Liver (tissue), 9 donors: Measurements from ENCODE around the gene ABHD18. TPM values are rescaled to one million over a fixed set of nuclear protein-coding genes. Genes with fewer than 3 reads are reported as not detected.

ENCODE experiments used
- DNase-seq: peaks from one replicate; pipeline ENCODE4 v3.0.0-alpha.2; 2017; ENCODE audit warnings: low spot score
- H3K27ac ChIP-seq, 2 donors: one replicate each; pipeline ENCODE4 v1.7.0; 2013; ENCODE audit warnings: inconsistent platforms in 2 of 2, low read length in 2 of 2, control low read depth in 1 of 2, low read depth in 1 of 2, mild to moderate bottlenecking in 1 of 2
- H3K27me3 ChIP-seq, 4 donors: one replicate each; pipeline versions ENCODE4 v1.6.1 to v1.7.0; 2013; ENCODE audit warnings: low read length in 3 of 4, inconsistent platforms in 1 of 4, mild to moderate bottlenecking in 1 of 4, moderate library complexity in 1 of 4; ENCODE audit not compliant: control insufficient read depth in 4 of 4, insufficient read depth in 4 of 4
- H3K36me3 ChIP-seq, 4 donors: one replicate each; pipeline versions ENCODE4 v1.6.1 to v1.7.0; 2013; ENCODE audit warnings: low read length in 3 of 4, mild to moderate bottlenecking in 3 of 4, low read depth in 1 of 4, moderate library complexity in 1 of 4; ENCODE audit not compliant: control insufficient read depth in 4 of 4, insufficient read depth in 3 of 4
- H3K4me1 ChIP-seq, 4 donors: one replicate each; pipeline versions ENCODE4 v1.6.1 to v1.7.0; 2013; ENCODE audit warnings: low read length in 3 of 4, mild to moderate bottlenecking in 3 of 4, moderate library complexity in 1 of 4; ENCODE audit not compliant: control insufficient read depth in 4 of 4, insufficient read depth in 4 of 4
- H3K4me3 ChIP-seq, 3 donors: one replicate each; pipeline versions ENCODE4 v1.6.1 to v1.7.0; 2013; ENCODE audit warnings: low read length in 3 of 3, control low read depth in 1 of 3, low read depth in 1 of 3, mild to moderate bottlenecking in 1 of 3
- H3K9ac ChIP-seq, 2 donors: one replicate each; pipeline ENCODE4 v1.7.0; 2013; ENCODE audit warnings: low read length in 2 of 2, mild to moderate bottlenecking in 2 of 2, moderate library complexity in 2 of 2, control low read depth in 1 of 2, low read depth in 1 of 2
- H3K9me3 ChIP-seq, 4 donors: one replicate each; pipeline versions ENCODE4 v1.6.1 to v1.7.0; 2013; ENCODE audit warnings: low read length in 3 of 4; ENCODE audit not compliant: control insufficient read depth in 4 of 4
- EGR1 ChIP-seq, 2 donors: IDR thresholded peaks; 2 replicates each; pipeline ENCODE4 v1.6.1; 2016 to 2018; ENCODE audit warnings: antibody characterized with exemption in 2 of 2, low read depth in 2 of 2
- FOXA1 ChIP-seq: IDR thresholded peaks from 2 replicates; pipeline ENCODE4 v1.6.1; 2016; ENCODE audit warnings: antibody characterized with exemption
- FOXA2 ChIP-seq: IDR thresholded peaks from 2 replicates; pipeline ENCODE4 v1.6.1; 2016; ENCODE audit warnings: antibody characterized with exemption
- GABPA ChIP-seq, 2 donors: IDR thresholded peaks in 1 of 2; conservative IDR thresholded peaks in 1 of 2; 2 replicates each; pipeline ENCODE4 v1.6.1; 2016; ENCODE audit warnings: antibody characterized with exemption in 2 of 2, mild to moderate bottlenecking in 1 of 2, moderate library complexity in 1 of 2
- HNF4A ChIP-seq, 2 donors: conservative IDR thresholded peaks; 2 replicates each; pipeline ENCODE4 v1.6.1; 2016; ENCODE audit warnings: antibody characterized with exemption in 2 of 2, mild to moderate bottlenecking in 2 of 2
- HNF4G ChIP-seq: IDR thresholded peaks from 2 replicates; pipeline ENCODE4 v1.6.1; 2016; ENCODE audit warnings: antibody characterized with exemption
- JUND ChIP-seq, 2 donors: IDR thresholded peaks; 2 replicates each; pipeline ENCODE4 v1.6.1; 2016; ENCODE audit warnings: antibody characterized with exemption in 2 of 2
- NR2F2 ChIP-seq: IDR thresholded peaks from 2 replicates; pipeline ENCODE4 v1.6.1; 2016; ENCODE audit warnings: antibody characterized with exemption
- RAD21 ChIP-seq, 2 donors: IDR thresholded peaks; 2 replicates each; pipeline ENCODE4 v1.6.1; 2016; ENCODE audit warnings: antibody characterized with exemption in 2 of 2, mild to moderate bottlenecking in 2 of 2
- RXRA ChIP-seq, 2 donors: IDR thresholded peaks; 2 replicates each; pipeline ENCODE4 v1.6.1; 2017 to 2018; ENCODE audit warnings: antibody characterized with exemption in 2 of 2, mild to moderate bottlenecking in 1 of 2
- SP1 ChIP-seq: IDR thresholded peaks from 2 replicates; pipeline ENCODE4 v1.6.1; 2018; ENCODE audit warnings: antibody characterized with exemption, mild to moderate bottlenecking
- TAF1 ChIP-seq: conservative IDR thresholded peaks from 2 replicates; pipeline ENCODE4 v1.6.1; 2016; ENCODE audit warnings: antibody characterized with exemption, mild to moderate bottlenecking
- YY1 ChIP-seq: IDR thresholded peaks from 2 replicates; pipeline ENCODE4 v1.6.1; 2016; ENCODE audit warnings: antibody characterized with exemption, mild to moderate bottlenecking
- WGBS: extraction: QIAGEN DNeasy Blood & Tissue Kit; methylation state at CpG from one replicate; pipeline ENCODE4 v1.1.7; 2013; 5-methylcytosine and 5-hydroxymethylcytosine counted together
- polyA plus RNA-seq, 2 donors: library from polyadenylated mRNA; stranded (reverse) in 1 of 2; unstranded in 1 of 2; fragments of 200-250 nt in 1 of 2; fragments of >200 nt in 1 of 2; fragmentation: Nextera tagmentation in 1 of 2; extraction: Ambion mirVana in 1 of 2; gene quantifications; one replicate each; pipeline versions ENCODE4 v1.2.1 to v1.2.3, GENCODE V29; 2013 to 2015
- total RNA-seq, 2 donors: library from RNA; depleted of rRNA; stranded (reverse); fragments of >200 nt; gene quantifications; one replicate each; pipeline ENCODE4 v1.2.3, GENCODE V29; 2014
- TF ChIP-seq, protein P1 (sequence below): fragments of 150-350 bp; IDR thresholded peaks from 2 replicates; pipeline ENCODE4 v1.5.1; 2017; ENCODE audit warnings: improper control_type of control experiment, low read depth, low read length; ENCODE audit not compliant: missing input control
- TF ChIP-seq, protein P2 (sequence below): IDR thresholded peaks from 2 replicates; pipeline ENCODE4 v1.6.1; 2016; ENCODE audit warnings: antibody characterized with exemption
- TF ChIP-seq, protein P3 (sequence below): IDR thresholded peaks from 2 replicates; pipeline ENCODE4 v1.6.1; 2016; ENCODE audit warnings: antibody characterized with exemption
- TF ChIP-seq, protein P4 (sequence below): IDR thresholded peaks from 2 replicates; pipeline ENCODE4 v1.6.1; 2016; ENCODE audit warnings: antibody characterized with exemption
- donor health status: healthy.
- donor health status: healthy.
- donor health status: healthy.
- donor health status: healthy.
- donor health status: healthy.

Gene ABHD18
- total and polyA plus RNA-seq, 4 donors: 3.9 to 14.1 (median 8.5) TPM

DNA sequence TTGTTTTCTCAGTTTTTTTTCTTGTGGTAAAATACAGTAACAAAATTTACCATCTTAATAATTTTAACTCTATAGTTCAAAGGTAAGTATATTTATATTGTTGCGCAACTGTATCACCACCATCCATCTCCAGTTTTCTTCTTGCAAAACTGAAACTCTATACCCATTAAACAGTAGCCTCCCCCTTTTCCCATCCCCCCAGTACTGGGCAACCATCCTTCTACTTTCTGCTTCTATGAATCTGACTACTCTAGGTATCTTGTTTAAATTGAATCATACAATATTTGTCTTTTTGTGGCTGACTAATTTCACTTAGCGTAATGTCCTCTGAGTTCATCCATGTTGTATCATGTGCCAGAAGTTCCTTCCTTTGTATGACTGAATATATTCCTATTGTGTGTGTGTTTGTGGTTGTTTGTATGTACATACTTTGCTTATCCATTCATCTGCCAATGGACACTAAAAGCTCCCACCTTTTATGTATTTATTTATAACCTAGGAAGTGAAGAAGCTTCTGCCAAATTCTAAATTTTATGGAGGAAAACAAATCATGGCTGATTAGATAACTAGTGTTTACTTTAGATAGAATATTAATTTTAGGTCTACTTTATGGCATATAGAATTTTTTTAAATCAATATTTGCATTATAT, 10.0 kb downstream of the ABHD18 start (continued):
- TF ChIP-seq, protein P1, sequence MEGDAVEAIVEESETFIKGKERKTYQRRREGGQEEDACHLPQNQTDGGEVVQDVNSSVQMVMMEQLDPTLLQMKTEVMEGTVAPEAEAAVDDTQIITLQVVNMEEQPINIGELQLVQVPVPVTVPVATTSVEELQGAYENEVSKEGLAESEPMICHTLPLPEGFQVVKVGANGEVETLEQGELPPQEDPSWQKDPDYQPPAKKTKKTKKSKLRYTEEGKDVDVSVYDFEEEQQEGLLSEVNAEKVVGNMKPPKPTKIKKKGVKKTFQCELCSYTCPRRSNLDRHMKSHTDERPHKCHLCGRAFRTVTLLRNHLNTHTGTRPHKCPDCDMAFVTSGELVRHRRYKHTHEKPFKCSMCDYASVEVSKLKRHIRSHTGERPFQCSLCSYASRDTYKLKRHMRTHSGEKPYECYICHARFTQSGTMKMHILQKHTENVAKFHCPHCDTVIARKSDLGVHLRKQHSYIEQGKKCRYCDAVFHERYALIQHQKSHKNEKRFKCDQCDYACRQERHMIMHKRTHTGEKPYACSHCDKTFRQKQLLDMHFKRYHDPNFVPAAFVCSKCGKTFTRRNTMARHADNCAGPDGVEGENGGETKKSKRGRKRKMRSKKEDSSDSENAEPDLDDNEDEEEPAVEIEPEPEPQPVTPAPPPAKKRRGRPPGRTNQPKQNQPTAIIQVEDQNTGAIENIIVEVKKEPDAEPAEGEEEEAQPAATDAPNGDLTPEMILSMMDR: no peak
- TF ChIP-seq, protein P2, sequence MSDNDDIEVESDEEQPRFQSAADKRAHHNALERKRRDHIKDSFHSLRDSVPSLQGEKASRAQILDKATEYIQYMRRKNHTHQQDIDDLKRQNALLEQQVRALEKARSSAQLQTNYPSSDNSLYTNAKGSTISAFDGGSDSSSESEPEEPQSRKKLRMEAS: no peak
- TF ChIP-seq YY1: no peak
- TF ChIP-seq, protein P3, sequence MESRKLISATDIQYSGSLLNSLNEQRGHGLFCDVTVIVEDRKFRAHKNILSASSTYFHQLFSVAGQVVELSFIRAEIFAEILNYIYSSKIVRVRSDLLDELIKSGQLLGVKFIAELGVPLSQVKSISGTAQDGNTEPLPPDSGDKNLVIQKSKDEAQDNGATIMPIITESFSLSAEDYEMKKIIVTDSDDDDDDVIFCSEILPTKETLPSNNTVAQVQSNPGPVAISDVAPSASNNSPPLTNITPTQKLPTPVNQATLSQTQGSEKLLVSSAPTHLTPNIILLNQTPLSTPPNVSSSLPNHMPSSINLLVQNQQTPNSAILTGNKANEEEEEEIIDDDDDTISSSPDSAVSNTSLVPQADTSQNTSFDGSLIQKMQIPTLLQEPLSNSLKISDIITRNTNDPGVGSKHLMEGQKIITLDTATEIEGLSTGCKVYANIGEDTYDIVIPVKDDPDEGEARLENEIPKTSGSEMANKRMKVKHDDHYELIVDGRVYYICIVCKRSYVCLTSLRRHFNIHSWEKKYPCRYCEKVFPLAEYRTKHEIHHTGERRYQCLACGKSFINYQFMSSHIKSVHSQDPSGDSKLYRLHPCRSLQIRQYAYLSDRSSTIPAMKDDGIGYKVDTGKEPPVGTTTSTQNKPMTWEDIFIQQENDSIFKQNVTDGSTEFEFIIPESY: no peak
- TF ChIP-seq TAF1: no peak
- TF ChIP-seq FOXA2: no peak
- no peak for TF ChIP-seq RXRA (IDR thresholded peaks at IDR 0.05)

DNA sequence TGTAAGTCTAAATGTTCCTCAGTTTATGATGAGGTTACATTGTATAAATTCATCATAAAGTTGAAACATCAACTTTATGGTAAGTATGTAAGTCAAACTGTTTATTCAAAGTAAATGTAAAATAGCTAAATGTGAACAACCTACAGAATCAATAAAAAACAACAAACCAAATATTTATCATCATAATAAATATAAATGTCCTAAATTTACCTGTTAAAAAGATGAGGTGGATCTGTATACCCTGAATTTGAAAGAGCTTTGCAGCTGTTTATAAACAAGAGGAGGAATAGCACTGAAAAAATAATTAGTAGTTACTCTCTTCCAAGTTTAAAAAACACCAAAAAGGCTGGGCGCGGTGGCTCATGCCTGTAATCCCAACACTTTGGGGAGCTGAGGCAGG, 13.7 kb downstream of the ABHD18 start:
- WGBS: 99% methylated on average over 2 of the region's 2 CpGs
- no peak for TF ChIP-seq HNF4A (conservative IDR thresholded peaks at IDR 0.05)
- TF ChIP-seq, protein P1: no peak
- TF ChIP-seq GABPA (IDR thresholded peaks at IDR 0.05 in 1 of 2, conservative IDR thresholded peaks at IDR 0.05 in 1 of 2): no peak
- TF ChIP-seq JUND (IDR thresholded peaks at IDR 0.05): no peak
- TF ChIP-seq EGR1 (IDR thresholded peaks at IDR 0.05; ENCODE audit: low read depth in 2 of 2): no peak
- TF ChIP-seq RXRA (IDR thresholded peaks at IDR 0.05): no peak
- TF ChIP-seq, protein P3: no peak
- no peak for TF ChIP-seq NR2F2
- TF ChIP-seq, protein P2: no peak
- no peak for TF ChIP-seq RAD21 (IDR thresholded peaks at IDR 0.05)
- no peak for TF ChIP-seq TAF1
- TF ChIP-seq, protein P4, sequence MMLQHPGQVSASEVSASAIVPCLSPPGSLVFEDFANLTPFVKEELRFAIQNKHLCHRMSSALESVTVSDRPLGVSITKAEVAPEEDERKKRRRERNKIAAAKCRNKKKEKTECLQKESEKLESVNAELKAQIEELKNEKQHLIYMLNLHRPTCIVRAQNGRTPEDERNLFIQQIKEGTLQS: no peak
- TF ChIP-seq HNF4G: no peak
- no peak for TF ChIP-seq FOXA1
- TF ChIP-seq FOXA2: no peak
- no peak for TF ChIP-seq SP1
- Histone ChIP-seq H3K9ac (no peak overlapping the region), H3K36me3 (peaks cover 0 to 3% (median under 1%) of the 10 kb centered on the region in 4 donors), H3K27me3 (no peaks in the 10 kb centered on the region), H3K4me3 (no peak overlapping the region), H3K9me3 (no peaks in the 10 kb centered on the region), H3K4me1 (peaks cover 0 to 1% (median 0%) of the 10 kb centered on the region in 4 donors), H3K27ac (no peak overlapping the region)
- no peak for DNase-seq
